ENCODE measurements around the gene MYADM. TPM values are rescaled to one million over a fixed set of nuclear protein-coding genes. Genes with fewer than 3 reads are reported as not detected.

MYADM gene
- polyA plus RNA-seq, 3 donors = 162 to 310 (median 254) TPM

- no peaks in the 10 kb centered on the region for H4K20me1 ChIP-seq (ENCODE audit: insufficient read depth, low read length)
- TF ChIP-seq, protein P1, sequence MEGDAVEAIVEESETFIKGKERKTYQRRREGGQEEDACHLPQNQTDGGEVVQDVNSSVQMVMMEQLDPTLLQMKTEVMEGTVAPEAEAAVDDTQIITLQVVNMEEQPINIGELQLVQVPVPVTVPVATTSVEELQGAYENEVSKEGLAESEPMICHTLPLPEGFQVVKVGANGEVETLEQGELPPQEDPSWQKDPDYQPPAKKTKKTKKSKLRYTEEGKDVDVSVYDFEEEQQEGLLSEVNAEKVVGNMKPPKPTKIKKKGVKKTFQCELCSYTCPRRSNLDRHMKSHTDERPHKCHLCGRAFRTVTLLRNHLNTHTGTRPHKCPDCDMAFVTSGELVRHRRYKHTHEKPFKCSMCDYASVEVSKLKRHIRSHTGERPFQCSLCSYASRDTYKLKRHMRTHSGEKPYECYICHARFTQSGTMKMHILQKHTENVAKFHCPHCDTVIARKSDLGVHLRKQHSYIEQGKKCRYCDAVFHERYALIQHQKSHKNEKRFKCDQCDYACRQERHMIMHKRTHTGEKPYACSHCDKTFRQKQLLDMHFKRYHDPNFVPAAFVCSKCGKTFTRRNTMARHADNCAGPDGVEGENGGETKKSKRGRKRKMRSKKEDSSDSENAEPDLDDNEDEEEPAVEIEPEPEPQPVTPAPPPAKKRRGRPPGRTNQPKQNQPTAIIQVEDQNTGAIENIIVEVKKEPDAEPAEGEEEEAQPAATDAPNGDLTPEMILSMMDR (IDR thresholded peaks at IDR 0.05) = no peak
- no peak overlapping the region for H2AFZ ChIP-seq (ENCODE audit: insufficient read depth, low read depth, low read length, poor library complexity, severe bottlenecking)
- DNase-seq = no peak
- H3K27me3 ChIP-seq (ENCODE audit: control insufficient read depth in 2 of 2, insufficient read depth in 2 of 2, low read length in 2 of 2) = peaks cover 37 to 66% of the 10 kb centered on the region in 2 donors
- H3K4me3 Mint-ChIP-seq = peak overlapping the region in 1 of 2 donors; percentile 82
- H3K9ac ChIP-seq (ENCODE audit: insufficient read depth, low read length, poor library complexity, severe bottlenecking) = no peak overlapping the region
- H3K9me3 Mint-ChIP-seq = peaks cover 0 to 11% (median 5%) of the 10 kb centered on the region in 7 donors
- no peaks in the 10 kb centered on the region for H3K36me3 ChIP-seq (replicated peaks in 1 of 2; ENCODE audit: control insufficient read depth in 1 of 2, insufficient read depth in 2 of 2, low read length in 2 of 2)
- no peak overlapping the region for H3K27ac Mint-ChIP-seq
- no peak overlapping the region for H3K4me2 ChIP-seq (replicated peaks; ENCODE audit: extremely low read depth, low read length, poor library complexity, severe bottlenecking)
- peaks cover 23 to 34% of the 10 kb centered on the region in 2 donors for H3K4me1 ChIP-seq (ENCODE audit: control insufficient read depth in 1 of 2, insufficient read depth in 2 of 2, low read length in 2 of 2)
- H3K4me1 Mint-ChIP-seq = peaks cover 11% of the 10 kb centered on the region
- no peak overlapping the region for H3K4me3 ChIP-seq (replicated peaks in 1 of 3; ENCODE audit: low read depth in 2 of 3, low read length in 3 of 3)
- peaks cover 3 to 12% of the 10 kb centered on the region in 2 donors for H3K9me3 ChIP-seq (replicated peaks in 1 of 2; ENCODE audit: control insufficient read depth in 1 of 2, insufficient read depth in 1 of 2, low read length in 2 of 2)
- 100% methylated on average over 6 of the region's 10 CpGs for WGBS (ENCODE audit: insufficient coverage)
- intact Hi-C loops (cut with micrococcal nuclease) = no loop called here
- no peaks in the 10 kb centered on the region for H3K79me2 ChIP-seq (ENCODE audit: insufficient read depth, low read length)
- H3K27ac ChIP-seq (ENCODE audit: low read depth in 1 of 2, low read length in 2 of 2) = no peak overlapping the region
- H3K36me3 Mint-ChIP-seq = peaks cover 3 to 8% of the 10 kb centered on the region in 2 donors
- H3K27me3 Mint-ChIP-seq (ENCODE audit: low read depth in 3 of 3) = peaks cover 32 to 55% (median 49%) of the 10 kb centered on the region in 3 donors
Observed at GRCh38 chr19:53885036-53885435, 17.4 kb downstream of the MYADM start.

- Histone ChIP-seq H3K4me2 (replicated peaks; ENCODE audit: extremely low read depth, low read length, poor library complexity, severe bottlenecking) (no peak overlapping the region), H3K27ac (ENCODE audit: low read depth in 1 of 2, low read length in 2 of 2) (no peak overlapping the region), H3K9ac (ENCODE audit: insufficient read depth, low read length, poor library complexity, severe bottlenecking) (no peak overlapping the region), H2AFZ (ENCODE audit: insufficient read depth, low read depth, low read length, poor library complexity, severe bottlenecking) (no peak overlapping the region), H4K20me1 (ENCODE audit: insufficient read depth, low read length) (no peaks in the 10 kb centered on the region), H3K27me3 (ENCODE audit: control insufficient read depth in 2 of 2, insufficient read depth in 2 of 2, low read length in 2 of 2) (peaks cover 2 to 21% of the 10 kb centered on the region in 2 donors), H3K79me2 (ENCODE audit: insufficient read depth, low read length) (no peaks in the 10 kb centered on the region), H3K4me1 (ENCODE audit: control insufficient read depth in 1 of 2, insufficient read depth in 2 of 2, low read length in 2 of 2) (peaks cover 9 to 10% of the 10 kb centered on the region in 2 donors), H3K9me3 (replicated peaks in 1 of 2; ENCODE audit: control insufficient read depth in 1 of 2, insufficient read depth in 1 of 2, low read length in 2 of 2) (no peaks in the 10 kb centered on the region), H3K4me3 (replicated peaks in 1 of 3; ENCODE audit: low read depth in 2 of 3, low read length in 3 of 3) (no peak overlapping the region), H3K36me3 (replicated peaks in 1 of 2; ENCODE audit: control insufficient read depth in 1 of 2, insufficient read depth in 2 of 2, low read length in 2 of 2) (no peaks in the 10 kb centered on the region)
- Mint-ChIP-seq H3K4me1 (peaks cover 3% of the 10 kb centered on the region), H3K36me3 (no peaks in the 10 kb centered on the region), H3K27me3 (ENCODE audit: low read depth in 3 of 3) (peaks cover 36 to 54% (median 48%) of the 10 kb centered on the region in 3 donors), H3K9me3 (peaks cover 0 to 2% (median 0%) of the 10 kb centered on the region in 7 donors), H3K27ac (no peak overlapping the region), H3K4me3 (no peak overlapping the region)
- 80% methylated on average over 10 of the region's 23 CpGs for WGBS (ENCODE audit: insufficient coverage)
- TF ChIP-seq, protein P1 (IDR thresholded peaks at IDR 0.05) = no peak
- DNase-seq = no peak
- intact Hi-C loops (cut with micrococcal nuclease) = no loop called here
Observed at GRCh38 chr19:53892301-53892980, 24.8 kb downstream of the MYADM start.
